ENCODE measurements around the gene CARD14.

Gene CARD14

DNA sequence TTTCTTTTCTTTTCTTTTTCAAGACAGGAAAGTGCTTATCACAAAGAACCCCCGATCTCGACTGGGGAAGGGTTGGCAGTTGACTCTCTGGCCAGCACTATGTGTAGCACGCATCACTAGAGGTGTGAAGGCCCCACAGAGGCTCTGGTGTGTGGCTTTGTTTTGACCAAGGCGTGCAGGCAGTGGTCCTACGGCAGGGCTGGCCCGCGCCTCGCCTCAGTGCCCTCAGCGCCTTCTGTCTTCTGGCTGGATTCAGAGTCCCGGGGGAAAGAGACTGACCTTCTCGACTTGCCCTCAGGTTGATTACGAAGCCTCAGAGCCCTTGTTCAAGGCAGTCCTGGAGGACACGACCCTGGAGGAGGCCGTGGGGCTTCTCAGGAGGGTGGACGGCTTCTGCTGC is 31.6 kb downstream of the CARD14 start:
- DNase-seq (ENCODE audit: low read depth): no peak
- no peak overlapping the region for H3K4me3 ChIP-seq (ENCODE audit: low read depth, low read length)
- TF ChIP-seq, protein P1, sequence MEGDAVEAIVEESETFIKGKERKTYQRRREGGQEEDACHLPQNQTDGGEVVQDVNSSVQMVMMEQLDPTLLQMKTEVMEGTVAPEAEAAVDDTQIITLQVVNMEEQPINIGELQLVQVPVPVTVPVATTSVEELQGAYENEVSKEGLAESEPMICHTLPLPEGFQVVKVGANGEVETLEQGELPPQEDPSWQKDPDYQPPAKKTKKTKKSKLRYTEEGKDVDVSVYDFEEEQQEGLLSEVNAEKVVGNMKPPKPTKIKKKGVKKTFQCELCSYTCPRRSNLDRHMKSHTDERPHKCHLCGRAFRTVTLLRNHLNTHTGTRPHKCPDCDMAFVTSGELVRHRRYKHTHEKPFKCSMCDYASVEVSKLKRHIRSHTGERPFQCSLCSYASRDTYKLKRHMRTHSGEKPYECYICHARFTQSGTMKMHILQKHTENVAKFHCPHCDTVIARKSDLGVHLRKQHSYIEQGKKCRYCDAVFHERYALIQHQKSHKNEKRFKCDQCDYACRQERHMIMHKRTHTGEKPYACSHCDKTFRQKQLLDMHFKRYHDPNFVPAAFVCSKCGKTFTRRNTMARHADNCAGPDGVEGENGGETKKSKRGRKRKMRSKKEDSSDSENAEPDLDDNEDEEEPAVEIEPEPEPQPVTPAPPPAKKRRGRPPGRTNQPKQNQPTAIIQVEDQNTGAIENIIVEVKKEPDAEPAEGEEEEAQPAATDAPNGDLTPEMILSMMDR (IDR thresholded peaks at IDR 0.05; ENCODE audit: low read depth, low read length, missing control alignments): no peak

DNA sequence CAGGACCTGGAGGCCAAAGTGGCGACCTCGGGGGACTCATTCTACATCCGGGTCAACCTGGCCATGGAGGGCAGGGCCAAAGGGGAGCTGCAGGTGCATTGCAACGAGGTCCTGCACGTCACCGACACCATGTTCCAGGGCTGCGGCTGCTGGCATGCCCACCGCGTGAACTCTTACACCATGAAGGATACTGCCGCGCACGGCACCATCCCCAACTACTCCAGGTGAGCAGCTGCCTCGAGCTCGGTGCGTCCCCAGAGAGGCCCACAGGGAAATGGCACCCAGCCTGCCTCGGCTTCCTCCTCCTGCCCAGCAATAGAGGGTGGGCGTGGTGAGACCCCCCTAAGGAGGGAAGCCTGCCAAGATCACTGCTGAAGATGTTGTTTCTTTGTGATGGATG is 32.4 kb downstream of the CARD14 start:
- TF ChIP-seq, protein P1 (IDR thresholded peaks at IDR 0.05; ENCODE audit: low read depth, low read length, missing control alignments): no peak
- no peak overlapping the region for H3K4me3 ChIP-seq (ENCODE audit: low read depth, low read length)
- no peak for DNase-seq (ENCODE audit: low read depth)

DNA sequence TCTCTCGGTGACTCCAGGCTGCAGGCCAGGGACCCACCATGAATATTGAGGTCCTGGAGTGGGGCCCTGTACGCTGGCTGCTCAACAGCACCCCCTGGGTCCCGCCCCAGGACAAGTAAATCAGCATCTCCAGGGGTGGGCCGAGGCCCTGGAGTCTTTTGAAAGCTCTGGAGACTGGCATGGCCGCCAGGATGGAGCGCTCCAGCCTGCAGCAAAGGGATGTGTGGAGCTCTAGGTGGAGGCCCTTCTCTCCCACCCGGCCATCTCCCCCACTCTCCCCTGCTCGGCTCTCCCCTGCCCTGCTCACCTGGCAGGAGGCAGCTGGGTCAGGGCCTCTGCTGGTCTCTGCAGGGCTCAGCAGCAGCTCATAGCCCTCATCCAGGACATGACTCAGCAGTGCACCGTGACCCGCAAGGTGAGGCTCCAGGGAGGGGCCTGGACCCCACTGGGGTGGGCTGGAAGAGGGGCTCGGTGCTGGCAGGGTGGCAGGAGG is 33.7 kb downstream of the CARD14 start:
- H3K4me3 ChIP-seq (ENCODE audit: low read depth, low read length): no peak overlapping the region
- TF ChIP-seq, protein P1 (IDR thresholded peaks at IDR 0.05; ENCODE audit: low read depth, low read length, missing control alignments): peak; percentile 13
- DNase-seq (ENCODE audit: low read depth): no peak

DNA sequence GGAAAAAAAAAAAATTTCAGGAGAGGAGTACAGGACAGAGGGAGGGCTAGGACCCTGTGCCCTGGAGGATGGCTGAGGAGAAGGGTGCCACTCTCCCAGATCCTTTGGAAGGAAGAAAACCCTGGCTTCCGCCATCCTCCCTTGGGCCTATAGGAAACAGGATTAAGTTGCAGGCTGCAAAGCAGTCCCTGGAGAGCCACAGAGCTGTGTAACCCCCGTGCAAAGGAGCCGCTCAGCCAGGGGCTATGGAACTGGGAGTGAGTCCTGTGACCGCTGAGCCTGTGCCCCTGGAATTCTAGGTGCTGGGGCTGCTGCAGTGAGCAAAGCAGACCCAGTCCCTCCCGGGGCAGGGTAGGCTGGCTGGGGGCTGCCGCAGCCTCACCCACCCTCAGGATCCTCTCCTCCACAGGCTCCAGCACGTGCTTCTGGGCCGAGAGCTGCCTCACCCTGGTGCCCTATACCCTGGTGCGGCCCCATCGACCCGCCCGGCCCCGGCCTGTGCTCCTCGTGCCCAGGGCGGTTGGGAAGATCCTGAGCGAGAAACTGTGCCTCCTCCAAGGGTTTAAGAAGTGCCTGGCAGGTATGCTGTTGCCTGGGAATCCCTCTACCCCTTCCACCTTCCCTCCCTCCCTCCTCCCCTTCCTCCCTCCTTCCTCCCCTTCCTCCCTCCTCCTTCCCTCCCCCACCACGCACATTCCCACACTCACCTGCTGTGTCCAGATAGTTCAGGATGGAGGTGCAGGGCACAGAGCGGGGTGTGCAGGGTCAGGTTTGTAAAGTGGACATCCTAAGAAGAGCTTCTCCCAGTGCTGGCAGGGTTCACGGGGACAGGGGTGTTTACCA is 35.0 kb downstream of the CARD14 start:
- no peak overlapping the region for H3K4me3 ChIP-seq (ENCODE audit: low read depth, low read length)
- DNase-seq (ENCODE audit: low read depth): no peak
- TF ChIP-seq, protein P1 (IDR thresholded peaks at IDR 0.05; ENCODE audit: low read depth, low read length, missing control alignments): no peak

DNA sequence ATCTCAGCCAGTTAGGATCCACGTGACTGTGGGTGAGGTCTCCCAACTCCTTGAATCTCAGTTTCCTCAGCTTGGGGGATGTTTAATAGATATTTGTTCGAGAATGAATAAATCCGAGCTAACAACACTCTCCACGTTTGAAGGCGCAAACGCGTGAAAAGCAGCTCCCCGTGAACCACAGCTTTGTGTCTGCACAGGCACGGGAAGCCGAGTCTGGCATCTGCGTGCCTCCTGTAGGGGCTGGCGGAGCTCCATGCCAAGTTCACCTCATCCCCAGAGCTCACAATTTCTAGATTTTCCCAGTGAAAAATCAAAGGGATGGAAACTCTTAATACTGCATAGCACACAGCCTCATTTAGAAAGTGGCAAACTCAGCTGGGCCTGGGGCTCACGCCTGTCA is 36.0 kb downstream of the CARD14 start:
- DNase-seq (ENCODE audit: low read depth): no peak
- TF ChIP-seq, protein P1 (IDR thresholded peaks at IDR 0.05; ENCODE audit: low read depth, low read length, missing control alignments): no peak
- no peak overlapping the region for H3K4me3 ChIP-seq (ENCODE audit: low read depth, low read length)

DNA sequence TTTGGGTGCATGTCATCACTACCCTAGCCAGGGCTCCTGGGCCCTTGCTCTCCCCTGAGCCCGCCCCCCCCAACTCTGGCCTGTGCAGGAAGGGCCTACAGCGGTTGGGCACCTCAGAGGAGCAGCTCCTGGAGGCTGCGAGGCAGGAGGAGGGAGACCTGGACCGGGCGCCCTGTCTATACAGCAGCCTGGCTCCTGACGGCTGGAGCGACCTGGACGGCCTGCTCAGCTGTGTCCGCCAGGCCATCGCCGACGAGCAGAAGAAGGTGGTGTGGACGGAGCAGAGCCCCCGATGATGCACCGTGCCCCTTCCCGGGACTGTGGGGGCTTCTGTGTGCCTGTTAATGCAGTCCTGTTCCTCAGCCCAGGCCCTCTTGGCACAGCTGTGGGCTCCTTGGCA is 38.2 kb downstream of the CARD14 start:
- no peak for DNase-seq (ENCODE audit: low read depth)
- H3K4me3 ChIP-seq (ENCODE audit: low read depth, low read length): no peak overlapping the region
- TF ChIP-seq, protein P1 (IDR thresholded peaks at IDR 0.05; ENCODE audit: low read depth, low read length, missing control alignments): no peak

DNA sequence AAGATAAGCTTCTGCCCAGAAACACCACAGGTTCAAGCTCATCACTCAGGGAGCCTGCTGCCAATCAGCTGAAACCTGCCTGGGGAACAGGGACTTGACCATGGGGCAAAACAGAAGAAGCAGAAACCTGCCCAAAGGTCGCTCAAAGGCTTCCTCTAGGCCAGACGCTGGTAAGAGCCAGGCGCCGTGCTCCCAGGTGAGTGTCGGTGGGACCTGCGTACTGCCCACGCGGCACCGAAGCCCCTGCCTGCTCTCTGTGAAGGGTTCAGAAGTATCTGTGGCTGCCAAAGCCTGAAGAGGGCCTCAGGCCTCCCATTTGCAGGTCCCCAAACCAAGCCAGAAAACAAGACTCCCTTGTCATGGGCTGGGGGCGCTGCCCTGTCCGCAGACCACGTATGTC is 39.9 kb downstream of the CARD14 start:
- no peak overlapping the region for H3K4me3 ChIP-seq (ENCODE audit: low read depth, low read length)
- TF ChIP-seq, protein P1 (IDR thresholded peaks at IDR 0.05; ENCODE audit: low read depth, low read length, missing control alignments): no peak
- DNase-seq (ENCODE audit: low read depth): no peak

All from GM12864 (cell line).